A549 treated with RU486 at 1 μM for 4 hours (cell line): ENCODE measurements around the gene ZBTB8A. TPM values are rescaled to one million over a fixed set of nuclear protein-coding genes. Genes with fewer than 3 reads are reported as not detected.

Source experiments
- total RNA-seq: library from RNA; stranded (reverse); fragments of 200-300 nt; extraction: Qiagen RNA extraction; gene quantifications from 5 replicates; pipeline ENCODE4 v1.2.3, GENCODE V29; 2022; ENCODE audit warnings: low read depth

ZBTB8A gene
- 2.2 to 4.5 TPM (median 3.5 TPM) in 5 replicates for total RNA-seq

GRCh38 chr1:32538887-32539583 lies at the start of gene ZBTB8A:
ZBTB8A (plus strand) TSS chr1:32539427; CDS start chr1:32592932, 53,505 bp downstream.

GRCh38 chr1:32650248-32650751 lies 111.1 kb downstream of the ZBTB8A start, which contains the start of gene ZBTB8OS:
ZBTB8OS (minus strand) TSS chr1:32650550; CDS start chr1:32650529, 21 bp downstream.

GRCh38 chr1:32650752-32651460 lies 111.7 kb downstream of the ZBTB8A start, which contains the start of gene RBBP4:
RBBP4 (plus strand) TSS chr1:32651208; CDS start chr1:32651307, 99 bp downstream.

Other genes with a start within 250 kb of the ZBTB8A start
- 53.1 to 62.9 TPM (median 57.7 TPM) in 5 replicates for gene HDAC1, start 247.3 kb upstream of the ZBTB8A start, total RNA-seq
- gene MARCKSL1, start 203.2 kb upstream of the ZBTB8A start, total RNA-seq = 63.0 to 80.9 TPM (median 71.6 TPM) in 5 replicates
- gene FAM229A, start 176.9 kb upstream of the ZBTB8A start, total RNA-seq = 2.8 to 3.9 TPM (median 3.4 TPM) in 5 replicates
- not detected in 5 replicates for gene TSSK3, start 176.9 kb upstream of the ZBTB8A start, total RNA-seq
- 18.3 to 22.3 TPM (median 20.2 TPM) in 5 replicates for gene BSDC1, start 145.0 kb upstream of the ZBTB8A start, total RNA-seq
- not detected in 5 replicates for gene ZBTB8B, start 74.4 kb upstream of the ZBTB8A start, total RNA-seq
- 33.1 to 49.6 TPM (median 42.5 TPM) in 5 replicates for gene ZBTB8OS, start 111.1 kb downstream of the ZBTB8A start, total RNA-seq
- 66.2 to 93.3 TPM (median 78.0 TPM) in 5 replicates for gene RBBP4, start 111.8 kb downstream of the ZBTB8A start, total RNA-seq
- 8.7 to 13.8 TPM (median 10.9 TPM) in 5 replicates for gene SYNC, start 163.3 kb downstream of the ZBTB8A start, total RNA-seq